IPS DF 6.9 (cell line): ENCODE measurements around the gene ASXL1.

Source experiments
- DNase-seq: peaks from one replicate; pipeline ENCODE4 v3.0.0-alpha.2; 2013; ENCODE audit warnings: low read depth, low spot score
- H3K27ac ChIP-seq: one replicate; pipeline ENCODE4 v1.5.1; 2013; ENCODE audit warnings: low read length, control low read depth
- H3K27me3 ChIP-seq: 2 replicates; pipeline ENCODE4 v1.6.1; 2013; ENCODE audit warnings: mild to moderate bottlenecking, low read length; ENCODE audit not compliant: control insufficient read depth, insufficient read depth
- H3K36me3 ChIP-seq: 2 replicates; pipeline ENCODE4 v1.6.1; 2013; ENCODE audit warnings: low read length; ENCODE audit not compliant: control insufficient read depth, insufficient read depth
- H3K4me1 ChIP-seq: 2 replicates; pipeline ENCODE4 v1.6.1; 2013; ENCODE audit warnings: low read length; ENCODE audit not compliant: control insufficient read depth, insufficient read depth
- H3K4me3 ChIP-seq: 2 replicates; pipeline ENCODE4 v1.5.1; 2013; ENCODE audit warnings: mild to moderate bottlenecking, low read length
- H3K9me3 ChIP-seq: 2 replicates; pipeline ENCODE4 v1.6.1; 2013; ENCODE audit warnings: low read length, inconsistent platforms; ENCODE audit not compliant: control insufficient read depth, insufficient read depth
- WGBS: extraction: QIAGEN DNeasy Blood & Tissue Kit; methylation state at CpG from one replicate; pipeline ENCODE4 v1.1.7; 2013; ENCODE audit warnings: mixed read lengths, missing lambda C conversion rate; ENCODE audit not compliant: insufficient read length, insufficient coverage; 5-methylcytosine and 5-hydroxymethylcytosine counted together

Gene ASXL1

GRCh38 chr20:32458837-32459220 lies 100.7 kb downstream of the ASXL1 start:
- Histone ChIP-seq H3K9me3 (no peaks in the 10 kb centered on the region), H3K4me1 (peaks cover 11% of the 10 kb centered on the region), H3K27ac (no peak overlapping the region), H3K27me3 (no peaks in the 10 kb centered on the region), H3K36me3 (no peaks in the 10 kb centered on the region; the same call in 1 of the 2 replicates), H3K4me3 (no peak overlapping the region)
- no CpG with 5 or more reads among the region's 12 CpGs for WGBS
- no peak for DNase-seq

- H3K27ac ChIP-seq: no peak overlapping the region
- WGBS: no CpG with 5 or more reads among the region's 15 CpGs
- no peaks in the 10 kb centered on the region for H3K9me3 ChIP-seq
- no peaks in the 10 kb centered on the region for H3K27me3 ChIP-seq
- no peaks in the 10 kb centered on the region; the same call in 1 of the 2 replicates for H3K36me3 ChIP-seq
- DNase-seq: no peak
- H3K4me1 ChIP-seq: peaks cover 15% of the 10 kb centered on the region
- no peak overlapping the region for H3K4me3 ChIP-seq
Measured at GRCh38 chr20:32460231-32460630, 102.1 kb downstream of the ASXL1 start.

GRCh38 chr20:32460683-32461320 lies 102.7 kb downstream of the ASXL1 start:
- H3K27me3 ChIP-seq: no peaks in the 10 kb centered on the region

GRCh38 chr20:32461836-32462600 lies 103.9 kb downstream of the ASXL1 start:
- Histone ChIP-seq H3K4me3 (no peak overlapping the region), H3K36me3 (no peaks in the 10 kb centered on the region; the same call in 1 of the 2 replicates), H3K27ac (no peak overlapping the region), H3K9me3 (no peaks in the 10 kb centered on the region), H3K4me1 (peaks cover 15% of the 10 kb centered on the region), H3K27me3 (no peaks in the 10 kb centered on the region)
- WGBS: no CpG with 5 or more reads among the region's 17 CpGs
- DNase-seq: no peak

More at GRCh38 chr20:32460683-32461320, 102.7 kb downstream of the ASXL1 start:
- DNase-seq: no peak
- no peak overlapping the region for H3K27ac ChIP-seq
- no CpG with 5 or more reads among the region's 24 CpGs for WGBS
- H3K36me3 ChIP-seq: no peaks in the 10 kb centered on the region; the same call in 1 of the 2 replicates
- H3K9me3 ChIP-seq: no peaks in the 10 kb centered on the region
- H3K4me1 ChIP-seq: peaks cover 15% of the 10 kb centered on the region
- no peak overlapping the region for H3K4me3 ChIP-seq

- Histone ChIP-seq H3K27ac (no peak overlapping the region), H3K4me3 (no peak overlapping the region), H3K27me3 (no peaks in the 10 kb centered on the region), H3K4me1 (peaks cover 11% of the 10 kb centered on the region), H3K36me3 (no peaks in the 10 kb centered on the region; the same call in 1 of the 2 replicates), H3K9me3 (no peaks in the 10 kb centered on the region)
- WGBS: no CpG with 5 or more reads among the region's 15 CpGs
- no peak for DNase-seq
Measured at GRCh38 chr20:32462900-32463641, 104.9 kb downstream of the ASXL1 start.

GRCh38 chr20:32463642-32464400 lies 105.7 kb downstream of the ASXL1 start:
- WGBS: no CpG with 5 or more reads among the region's 28 CpGs

GRCh38 chr20:32464401-32465091 lies 106.4 kb downstream of the ASXL1 start:
- Histone ChIP-seq H3K4me1 (peaks cover 6% of the 10 kb centered on the region), H3K4me3 (no peak overlapping the region), H3K9me3 (no peaks in the 10 kb centered on the region), H3K27me3 (no peaks in the 10 kb centered on the region), H3K27ac (no peak overlapping the region), H3K36me3 (no peaks in the 10 kb centered on the region; the same call in 1 of the 2 replicates)
- DNase-seq: no peak
- WGBS: no CpG with 5 or more reads among the region's 20 CpGs

More at GRCh38 chr20:32463642-32464400, 105.7 kb downstream of the ASXL1 start:
- no peaks in the 10 kb centered on the region for H3K27me3 ChIP-seq
- peaks cover 6% of the 10 kb centered on the region for H3K4me1 ChIP-seq
- no peak for DNase-seq
- no peaks in the 10 kb centered on the region for H3K9me3 ChIP-seq
- H3K36me3 ChIP-seq: no peaks in the 10 kb centered on the region; the same call in 1 of the 2 replicates
- no peak overlapping the region for H3K27ac ChIP-seq
- H3K4me3 ChIP-seq: no peak overlapping the region

GRCh38 chr20:32465092-32465900 lies 107.2 kb downstream of the ASXL1 start:
- no CpG with 5 or more reads among the region's 24 CpGs for WGBS
- Histone ChIP-seq H3K4me3 (no peak overlapping the region), H3K4me1 (peaks cover 10% of the 10 kb centered on the region), H3K9me3 (no peaks in the 10 kb centered on the region), H3K27me3 (no peaks in the 10 kb centered on the region), H3K36me3 (no peaks in the 10 kb centered on the region; the same call in 1 of the 2 replicates), H3K27ac (no peak overlapping the region)
- DNase-seq: no peak
